Skeletal muscle tissue (tissue), 4 donors: ENCODE results near the gene TMEM35B. TPM values are rescaled to one million over a fixed set of nuclear protein-coding genes. Genes with fewer than 3 reads are reported as not detected.

Experiments
- H3K27ac ChIP-seq: one replicate; pipeline ENCODE4 v1.7.0; 2013; ENCODE audit warnings: mild to moderate bottlenecking, low read depth, low read length, inconsistent platforms
- H3K27me3 ChIP-seq, 3 donors: one replicate each; pipeline ENCODE4 v1.7.0; 2013; ENCODE audit warnings: low read length in 3 of 3; ENCODE audit not compliant: control insufficient read depth in 3 of 3, insufficient read depth in 3 of 3
- H3K36me3 ChIP-seq, 3 donors: one replicate each; pipeline ENCODE4 v1.7.0; 2013; ENCODE audit warnings: low read length in 3 of 3; ENCODE audit not compliant: control insufficient read depth in 3 of 3, insufficient read depth in 3 of 3
- H3K4me1 ChIP-seq, 3 donors: one replicate each; pipeline ENCODE4 v1.7.0; 2013; ENCODE audit warnings: low read length in 3 of 3, mild to moderate bottlenecking in 3 of 3; ENCODE audit not compliant: control insufficient read depth in 3 of 3, insufficient read depth in 3 of 3
- H3K4me3 ChIP-seq, 3 donors: one replicate each; pipeline ENCODE4 v1.7.0; 2013; ENCODE audit warnings: low read length in 3 of 3
- H3K9ac ChIP-seq, 3 donors: one replicate each; pipeline ENCODE4 v1.7.0; 2013; ENCODE audit warnings: low read length in 3 of 3, mild to moderate bottlenecking in 3 of 3, moderate library complexity in 2 of 3, low read depth in 1 of 3
- H3K9me3 ChIP-seq, 3 donors: one replicate each; pipeline ENCODE4 v1.7.0; 2013; ENCODE audit warnings: low read length in 3 of 3; ENCODE audit not compliant: control insufficient read depth in 3 of 3
- total RNA-seq: library from RNA; depleted of rRNA; stranded (reverse); fragments of >200 nt; gene quantifications from one replicate; pipeline ENCODE4 v1.2.3, GENCODE V29; 2014
- donor health status: Osteomylitis.

TMEM35B gene
- 23.0 TPM for total RNA-seq

GRCh38 chr1:34984793-34985608, at the start of gene TMEM35B:
TMEM35B (minus strand) TSS chr1:34985347; CDS start chr1:34985305, 42 bp downstream.
- Histone ChIP-seq H3K27me3 (peaks cover 0 to 3% (median 0%) of the 10 kb centered on the region in 3 donors), H3K4me3 (peak within 1 kb of the TSS; percentile 76 to 79 (median 77)), H3K27ac (peak within 1 kb of the TSS; percentile 80), H3K36me3 (peaks cover 0 to 5% (median 0%) of the 10 kb centered on the region in 3 donors), H3K9me3 (no peaks in the 10 kb centered on the region), H3K9ac (peak within 1 kb of the TSS; percentile 70 to 84 (median 80)), H3K4me1 (peaks cover 9 to 15% (median 14%) of the 10 kb centered on the region in 3 donors)

GRCh38 chr1:35033346-35033745, 48.2 kb upstream of the TMEM35B start:
- Histone ChIP-seq H3K9me3 (no peaks in the 10 kb centered on the region), H3K4me3 (no peak overlapping the region), H3K9ac (no peak overlapping the region), H3K27me3 (no peaks in the 10 kb centered on the region), H3K27ac (no peak overlapping the region), H3K36me3 (no peaks in the 10 kb centered on the region), H3K4me1 (peaks cover 4 to 18% (median 15%) of the 10 kb centered on the region in 3 donors)

- Histone ChIP-seq H3K9ac (no peak overlapping the region), H3K4me3 (peak overlapping the region; percentile 90 to 95 (median 91)), H3K27ac (no peak overlapping the region)
These were observed 47.2 kb upstream of the TMEM35B start for GRCh38 chr1:35032384-35032739.

GRCh38 chr1:35030756-35031446, 45.8 kb upstream of the TMEM35B start:
- H3K4me1 ChIP-seq: peaks cover 4 to 18% (median 15%) of the 10 kb centered on the region in 3 donors
- peak overlapping the region; percentile 90 to 95 (median 91) for H3K4me3 ChIP-seq
- peak overlapping the region; percentile 89 for H3K27ac ChIP-seq
- peaks cover 0 to 6% (median 2%) of the 10 kb centered on the region in 3 donors for H3K36me3 ChIP-seq
- H3K27me3 ChIP-seq: no peaks in the 10 kb centered on the region
- H3K9ac ChIP-seq: peak overlapping the region; percentile 75 to 92 (median 88)
- no peaks in the 10 kb centered on the region for H3K9me3 ChIP-seq

More at GRCh38 chr1:35032384-35032739, 47.2 kb upstream of the TMEM35B start:
- Histone ChIP-seq H3K36me3 (peaks cover 0 to under 1% (median 0%) of the 10 kb centered on the region in 3 donors), H3K9me3 (no peaks in the 10 kb centered on the region), H3K27me3 (no peaks in the 10 kb centered on the region), H3K4me1 (peaks cover 4 to 18% (median 15%) of the 10 kb centered on the region in 3 donors)

- Histone ChIP-seq H3K9me3 (no peaks in the 10 kb centered on the region), H3K27ac (no peak overlapping the region), H3K4me3 (peak overlapping the region; percentile 90 to 95 (median 91)), H3K4me1 (peaks cover 4 to 18% (median 15%) of the 10 kb centered on the region in 3 donors), H3K36me3 (peaks cover 0 to 6% (median 2%) of the 10 kb centered on the region in 3 donors), H3K27me3 (no peaks in the 10 kb centered on the region), H3K9ac (peak overlapping the region in 1 of 3 donors; percentile 88)
These were observed 45.2 kb upstream of the TMEM35B start for GRCh38 chr1:35030338-35030737.

GRCh38 chr1:35029761-35030160, 44.6 kb upstream of the TMEM35B start:
- H3K27me3 ChIP-seq: no peaks in the 10 kb centered on the region
- H3K9me3 ChIP-seq: no peaks in the 10 kb centered on the region
- no peak overlapping the region for H3K4me3 ChIP-seq
- no peak overlapping the region for H3K27ac ChIP-seq
- peaks cover 0 to 6% (median 2%) of the 10 kb centered on the region in 3 donors for H3K36me3 ChIP-seq
- peaks cover 4 to 18% (median 15%) of the 10 kb centered on the region in 3 donors for H3K4me1 ChIP-seq
- H3K9ac ChIP-seq: no peak overlapping the region

GRCh38 chr1:35016406-35016805, 31.3 kb upstream of the TMEM35B start:
- Histone ChIP-seq H3K27me3 (no peaks in the 10 kb centered on the region), H3K4me1 (no peaks in the 10 kb centered on the region), H3K27ac (no peak overlapping the region), H3K4me3 (no peak overlapping the region), H3K9me3 (no peaks in the 10 kb centered on the region), H3K9ac (no peak overlapping the region), H3K36me3 (peaks cover 4 to 22% (median 22%) of the 10 kb centered on the region in 3 donors)

- H3K27me3 ChIP-seq: no peaks in the 10 kb centered on the region
These were observed 29.3 kb upstream of the TMEM35B start for GRCh38 chr1:35014486-35014885.

GRCh38 chr1:35005711-35006110, 20.6 kb upstream of the TMEM35B start:
- no peaks in the 10 kb centered on the region for H3K9me3 ChIP-seq
- no peak overlapping the region for H3K9ac ChIP-seq
- H3K36me3 ChIP-seq: peaks cover 7 to 48% (median 37%) of the 10 kb centered on the region in 3 donors
- H3K4me1 ChIP-seq: no peaks in the 10 kb centered on the region
- no peaks in the 10 kb centered on the region for H3K27me3 ChIP-seq
- H3K27ac ChIP-seq: no peak overlapping the region
- H3K4me3 ChIP-seq: no peak overlapping the region

More at GRCh38 chr1:35014486-35014885, 29.3 kb upstream of the TMEM35B start:
- H3K9me3 ChIP-seq: no peaks in the 10 kb centered on the region
- H3K27ac ChIP-seq: no peak overlapping the region
- H3K4me3 ChIP-seq: no peak overlapping the region
- H3K4me1 ChIP-seq: no peaks in the 10 kb centered on the region
- peaks cover 10 to 32% (median 26%) of the 10 kb centered on the region in 3 donors for H3K36me3 ChIP-seq
- H3K9ac ChIP-seq: no peak overlapping the region
